HG03571 (cell line): ENCODE measurements around the gene CYP4A22.
"Not testable (repeated sequence)": the region's sequence is repeated elsewhere in the genome, so short reads cannot be mapped to it uniquely, and the experiment has no call there.

ENCODE experiments used
- ATAC-seq: cut with Tn5 transposase; IDR thresholded peaks from one replicate; pipeline ENCODE4 v1.9.1; 2021; ENCODE audit not compliant: unreplicated experiment

CYP4A22 gene

GRCh38 chr1:47137198-47137597 lies at the start of gene CYP4A22:
TSS of gene CYP4A22 (plus strand) at chr1:47137441. CDS start at chr1:47137486, 45 bp downstream.
- ATAC-seq, result no peak

- ATAC-seq, result not testable (repeated sequence)
Measured at GRCh38 chr1:47089356-47089755, 47.9 kb upstream of the CYP4A22 start.

- ATAC-seq, result not testable (repeated sequence)
Measured at GRCh38 chr1:47091476-47091875, 45.8 kb upstream of the CYP4A22 start.

- no peak for ATAC-seq
Measured at GRCh38 chr1:47104816-47105215, 32.4 kb upstream of the CYP4A22 start.

- ATAC-seq, result no peak
Measured at GRCh38 chr1:47106792-47107191, 30.4 kb upstream of the CYP4A22 start.

GRCh38 chr1:47107851-47108574 lies 29.2 kb upstream of the CYP4A22 start:
- not testable (repeated sequence) for ATAC-seq

GRCh38 chr1:47109482-47109881 lies 27.8 kb upstream of the CYP4A22 start:
- ATAC-seq, result not testable (repeated sequence)

GRCh38 chr1:47113178-47113577 lies 24.1 kb upstream of the CYP4A22 start:
- no peak for ATAC-seq

- ATAC-seq, result not testable (repeated sequence)
Measured at GRCh38 chr1:47121039-47121438, 16.2 kb upstream of the CYP4A22 start.

- ATAC-seq, result not testable (repeated sequence)
Measured at GRCh38 chr1:47124834-47125233, 12.4 kb upstream of the CYP4A22 start.

GRCh38 chr1:47126997-47127396 lies 10.2 kb upstream of the CYP4A22 start:
- not testable (repeated sequence) for ATAC-seq

GRCh38 chr1:47128221-47128620 lies 9.0 kb upstream of the CYP4A22 start:
- ATAC-seq, result no peak

- not testable (repeated sequence) for ATAC-seq
Measured at GRCh38 chr1:47128854-47129253, 8.4 kb upstream of the CYP4A22 start.

GRCh38 chr1:47129489-47130230 lies 7.6 kb upstream of the CYP4A22 start:
- ATAC-seq, result not testable (repeated sequence)

- not testable (repeated sequence) for ATAC-seq
Measured at GRCh38 chr1:47132665-47133064, 4.6 kb upstream of the CYP4A22 start.

- no peak for ATAC-seq
Measured at GRCh38 chr1:47137925-47138615, 829 bp downstream of the CYP4A22 start.

- not testable (repeated sequence) for ATAC-seq
Measured at GRCh38 chr1:47140358-47140757, 3.1 kb downstream of the CYP4A22 start.

- not testable (repeated sequence) for ATAC-seq
Measured at GRCh38 chr1:47143654-47144053, 6.4 kb downstream of the CYP4A22 start.

GRCh38 chr1:47146495-47146894 lies 9.3 kb downstream of the CYP4A22 start:
- not testable (repeated sequence) for ATAC-seq

- no peak for ATAC-seq
Measured at GRCh38 chr1:47147047-47147785, 10.0 kb downstream of the CYP4A22 start.

- ATAC-seq, result not testable (repeated sequence)
Measured at GRCh38 chr1:47149162-47149561, 11.9 kb downstream of the CYP4A22 start.
